GM19239 (cell line): ENCODE results near the gene AMIGO2.

Experiments used
- DNase-seq: peaks from one replicate; pipeline ENCODE4 v3.0.0; 2011; ENCODE audit warnings: low spot score; ENCODE audit not compliant: insufficient read length
- FAIRE-seq: peaks from 2 replicates; lab custom pipeline; 2011; peaks lifted over from hg19 to GRCh38; lab: Jason Lieb, UNC

Gene AMIGO2

DNA sequence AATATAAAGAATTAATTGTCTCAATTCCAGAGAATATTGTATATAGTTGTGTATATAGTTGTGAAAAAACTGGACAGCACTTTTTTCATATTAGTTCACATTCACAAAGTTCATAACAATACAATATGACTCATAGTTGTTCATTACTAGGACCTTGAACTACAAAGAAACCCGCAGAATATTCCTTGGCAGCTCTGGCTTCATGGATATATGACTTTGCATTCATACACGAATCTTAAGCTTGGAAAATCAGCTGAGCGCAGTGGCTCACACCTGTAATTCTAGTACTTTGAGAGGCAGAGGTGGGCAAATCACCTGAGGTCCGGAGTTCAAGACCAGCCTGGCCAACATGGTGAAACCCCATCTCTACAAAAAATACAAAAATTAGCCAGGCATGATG lies 38.4 kb downstream of the AMIGO2 start:
- FAIRE-seq (no peak), DNase-seq (no peak)

- FAIRE-seq (no peak), DNase-seq (no peak)
Measured at GRCh38 chr12:47039756-47040155, 40.0 kb downstream of the AMIGO2 start.

GRCh38 chr12:47039079-47039478 lies 40.7 kb downstream of the AMIGO2 start:
- no peak for DNase-seq
- no peak for FAIRE-seq

- DNase-seq (no peak), FAIRE-seq (no peak)
Measured at GRCh38 chr12:47038270-47038748, 41.5 kb downstream of the AMIGO2 start.

GRCh38 chr12:47035484-47035883 lies 44.3 kb downstream of the AMIGO2 start:
- FAIRE-seq = no peak
- no peak for DNase-seq

GRCh38 chr12:47034661-47035060 lies 45.1 kb downstream of the AMIGO2 start:
- DNase-seq (no peak), FAIRE-seq (no peak)

DNA sequence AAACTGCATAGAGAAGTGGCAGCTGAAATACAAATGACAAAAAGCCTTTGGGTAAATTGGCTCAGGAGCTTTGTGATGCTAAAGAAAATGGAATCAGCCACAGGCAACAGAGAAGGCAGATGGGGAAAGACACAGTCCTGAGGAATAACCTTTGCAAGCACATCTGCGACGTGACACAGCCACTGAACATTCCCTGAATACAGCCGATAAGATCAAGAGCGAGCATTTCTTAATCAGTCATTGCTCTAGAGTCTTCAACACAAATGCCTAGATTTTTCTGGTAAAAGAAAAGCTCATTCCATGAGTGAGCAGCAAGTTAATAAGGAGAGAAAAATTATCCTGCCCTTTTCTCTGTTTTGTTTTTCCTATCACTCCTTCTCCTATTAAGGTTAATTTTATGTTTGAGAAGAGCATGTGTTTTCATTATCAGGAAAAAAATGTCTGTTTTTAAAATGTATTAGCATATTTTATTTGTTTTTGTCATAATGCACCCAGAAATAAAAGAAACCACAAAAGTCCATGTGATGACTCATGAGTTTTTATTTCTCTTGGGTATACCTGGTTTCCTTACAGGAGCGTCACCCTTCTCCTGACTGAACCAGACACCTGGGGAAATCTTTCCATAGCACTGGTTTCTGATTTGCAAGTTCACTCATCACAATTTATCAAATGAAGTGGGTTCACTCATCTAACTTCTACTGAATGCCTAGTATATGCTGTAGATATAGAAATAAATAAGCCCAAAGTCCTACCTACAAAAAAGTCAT lies 45.8 kb downstream of the AMIGO2 start:
- FAIRE-seq (no peak), DNase-seq (no peak)

DNA sequence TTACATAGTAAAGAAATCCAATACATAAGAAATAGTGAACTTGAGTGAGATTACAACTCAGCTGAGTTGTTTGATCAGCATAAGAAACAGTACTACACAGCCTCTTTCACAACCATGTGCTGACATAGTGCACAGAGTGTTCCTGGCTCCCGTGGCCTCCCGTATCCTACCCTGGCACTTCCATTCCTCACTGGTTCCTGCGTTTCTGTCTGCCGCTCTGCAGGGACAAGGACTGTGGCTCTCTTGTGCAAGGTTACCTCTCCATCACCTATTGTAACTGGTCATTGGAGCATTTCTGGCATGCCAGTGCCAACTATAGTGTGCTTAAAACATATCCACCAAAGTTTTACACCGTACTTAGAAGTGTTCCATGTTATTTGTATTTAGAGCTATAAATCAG lies 46.7 kb downstream of the AMIGO2 start:
- DNase-seq = no peak
- no peak for FAIRE-seq

GRCh38 chr12:47032644-47033043 lies 47.1 kb downstream of the AMIGO2 start:
- FAIRE-seq = peak; percentile 75

GRCh38 chr12:47029903-47030302 lies 49.9 kb downstream of the AMIGO2 start:
- FAIRE-seq = no peak
- DNase-seq = no peak

More at GRCh38 chr12:47032644-47033043, 47.1 kb downstream of the AMIGO2 start:
- no peak for DNase-seq

- no peak for DNase-seq
- no peak for FAIRE-seq
Measured at GRCh38 chr12:47028981-47029708, 50.6 kb downstream of the AMIGO2 start.

DNA sequence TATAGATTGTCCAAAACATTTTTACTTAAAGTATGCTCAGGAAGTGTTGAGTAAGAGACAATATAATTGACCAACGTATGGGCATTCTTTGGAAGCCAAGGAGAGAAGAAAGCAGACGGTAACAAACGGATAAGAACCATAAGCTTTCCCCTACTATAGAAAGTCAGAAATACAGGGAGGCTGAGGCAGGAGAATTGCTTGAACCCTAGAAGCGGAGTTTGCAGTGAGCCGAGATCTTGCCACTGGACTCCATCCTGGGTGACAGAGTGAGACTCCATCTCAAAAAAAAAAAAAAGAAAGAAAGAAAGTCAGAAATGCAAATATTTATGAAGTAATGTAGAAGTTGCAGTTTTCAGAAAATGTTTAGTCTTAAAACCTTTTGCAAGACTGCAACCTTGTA lies 51.6 kb downstream of the AMIGO2 start:
- DNase-seq (no peak), FAIRE-seq (no peak)
